ENCODE measurements around the gene ZNF816.
"Not testable (repeated sequence)": the region's sequence is repeated elsewhere in the genome, so short reads cannot be mapped to it uniquely, and the experiment has no call there.

The ZNF816 gene

GRCh38 chr19:52962394-52963246 is at the start of gene ZNF816:
TSS of gene ZNF816 (minus strand) at chr19:52962881. CDS start at chr19:52956089, 6,792 bp downstream.
- in situ Hi-C loops (cut with HindIII; ENCODE audit: low sequenced_read_pairs), result no loop called here

GRCh38 chr19:53012006-53012405 is 49.3 kb upstream of the ZNF816 start:
- in situ Hi-C loops (cut with HindIII; ENCODE audit: low sequenced_read_pairs), result no loop called here

- in situ Hi-C loops (cut with HindIII; ENCODE audit: low sequenced_read_pairs), result no loop called here
Observed at GRCh38 chr19:53010494-53010893, 47.8 kb upstream of the ZNF816 start.

- in situ Hi-C loops (cut with HindIII; ENCODE audit: low sequenced_read_pairs), result no loop called here
Observed at GRCh38 chr19:53008061-53008778, 45.5 kb upstream of the ZNF816 start.

GRCh38 chr19:53007606-53008005 is 44.9 kb upstream of the ZNF816 start:
- in situ Hi-C loops (cut with HindIII; ENCODE audit: low sequenced_read_pairs), result no loop called here

- in situ Hi-C loops (cut with HindIII; ENCODE audit: low sequenced_read_pairs), result no loop called here
Observed at GRCh38 chr19:53007200-53007599, 44.5 kb upstream of the ZNF816 start.

DNA sequence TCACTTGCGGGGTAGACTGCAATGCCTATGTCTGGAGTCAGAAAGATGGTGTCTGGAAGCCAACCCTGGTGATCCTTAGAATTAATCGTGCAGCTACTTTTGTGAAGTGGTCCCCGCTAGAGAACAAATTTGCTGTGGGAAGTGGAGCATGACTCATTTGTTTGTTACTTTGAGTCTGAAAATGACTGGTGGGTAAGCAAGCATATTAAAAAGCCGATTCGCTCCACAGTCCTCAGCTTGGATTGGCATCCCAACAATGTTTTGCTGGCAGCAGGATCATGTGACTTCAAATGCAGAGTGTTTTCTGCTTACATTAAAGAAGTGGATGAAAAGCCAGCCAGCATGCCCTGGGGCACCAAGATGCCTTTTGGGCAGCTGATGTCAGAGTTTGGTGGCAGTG is 41.6 kb upstream of the ZNF816 start:
- in situ Hi-C loops (cut with HindIII; ENCODE audit: low sequenced_read_pairs), result no loop called here

DNA sequence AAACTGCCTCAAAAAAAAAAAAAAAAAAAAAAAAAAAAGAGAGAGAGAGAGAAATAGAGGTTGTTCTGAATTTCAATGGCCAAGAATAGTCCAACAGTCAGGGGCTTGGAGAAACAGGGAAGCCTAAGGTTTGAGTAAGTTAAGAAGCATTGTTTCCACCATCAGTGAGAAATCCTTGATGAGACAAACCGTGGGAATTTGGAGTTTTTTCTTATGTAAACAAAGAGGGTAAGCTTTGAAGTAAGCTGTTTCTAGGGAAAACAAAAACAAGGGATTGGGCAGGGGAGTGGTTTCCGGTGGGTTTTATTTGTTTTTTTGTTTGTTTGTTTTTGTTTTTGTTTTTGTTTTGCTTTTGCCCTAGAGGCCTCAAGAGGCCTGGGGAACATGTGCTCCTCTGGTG is 39.8 kb upstream of the ZNF816 start:
- in situ Hi-C loops (cut with HindIII; ENCODE audit: low sequenced_read_pairs), result no loop called here

DNA sequence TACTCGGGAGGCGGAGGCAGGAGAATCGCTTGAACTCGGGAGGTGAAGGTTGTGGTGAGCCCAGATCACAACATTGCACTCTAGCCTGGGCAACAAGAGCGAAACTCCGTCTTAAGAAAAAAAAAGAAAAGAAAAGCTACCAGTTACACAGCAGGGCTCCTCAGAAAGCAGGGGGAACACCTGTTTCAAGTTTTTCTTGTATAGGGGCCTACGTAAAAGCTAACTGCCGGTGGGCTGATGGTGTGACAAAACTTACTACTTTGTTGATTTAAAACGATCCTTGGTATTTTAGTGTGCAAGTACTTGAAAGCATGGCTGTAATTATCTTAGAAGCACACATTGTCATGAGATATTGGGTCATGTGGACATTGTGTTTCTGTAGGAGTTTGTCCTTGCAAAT is 35.3 kb upstream of the ZNF816 start:
- in situ Hi-C loops (cut with HindIII; ENCODE audit: low sequenced_read_pairs), result no loop called here

DNA sequence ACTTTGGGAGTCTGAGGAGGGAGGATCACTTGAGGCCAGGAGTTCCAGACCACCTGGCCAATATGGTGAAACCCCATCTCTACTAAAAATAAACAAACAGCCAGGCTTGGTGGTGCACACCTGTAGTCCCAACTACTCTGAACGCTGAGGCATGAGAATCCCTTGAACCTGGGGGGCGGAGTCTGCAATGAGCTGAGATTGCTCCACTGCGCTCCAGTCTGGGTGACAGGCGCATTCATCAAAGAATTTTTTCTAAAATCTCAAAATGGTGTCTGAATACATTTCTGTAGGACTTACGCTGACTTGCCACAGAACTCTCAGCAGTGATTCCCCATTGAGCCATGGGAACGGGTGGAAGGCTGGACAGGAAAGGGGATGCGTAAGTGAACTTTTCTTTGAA is 33.0 kb upstream of the ZNF816 start:
- in situ Hi-C loops (cut with HindIII; ENCODE audit: low sequenced_read_pairs), result no loop called here

- in situ Hi-C loops (cut with HindIII; ENCODE audit: low sequenced_read_pairs), result no loop called here
Observed at GRCh38 chr19:52993342-52994178, 30.9 kb upstream of the ZNF816 start.

DNA sequence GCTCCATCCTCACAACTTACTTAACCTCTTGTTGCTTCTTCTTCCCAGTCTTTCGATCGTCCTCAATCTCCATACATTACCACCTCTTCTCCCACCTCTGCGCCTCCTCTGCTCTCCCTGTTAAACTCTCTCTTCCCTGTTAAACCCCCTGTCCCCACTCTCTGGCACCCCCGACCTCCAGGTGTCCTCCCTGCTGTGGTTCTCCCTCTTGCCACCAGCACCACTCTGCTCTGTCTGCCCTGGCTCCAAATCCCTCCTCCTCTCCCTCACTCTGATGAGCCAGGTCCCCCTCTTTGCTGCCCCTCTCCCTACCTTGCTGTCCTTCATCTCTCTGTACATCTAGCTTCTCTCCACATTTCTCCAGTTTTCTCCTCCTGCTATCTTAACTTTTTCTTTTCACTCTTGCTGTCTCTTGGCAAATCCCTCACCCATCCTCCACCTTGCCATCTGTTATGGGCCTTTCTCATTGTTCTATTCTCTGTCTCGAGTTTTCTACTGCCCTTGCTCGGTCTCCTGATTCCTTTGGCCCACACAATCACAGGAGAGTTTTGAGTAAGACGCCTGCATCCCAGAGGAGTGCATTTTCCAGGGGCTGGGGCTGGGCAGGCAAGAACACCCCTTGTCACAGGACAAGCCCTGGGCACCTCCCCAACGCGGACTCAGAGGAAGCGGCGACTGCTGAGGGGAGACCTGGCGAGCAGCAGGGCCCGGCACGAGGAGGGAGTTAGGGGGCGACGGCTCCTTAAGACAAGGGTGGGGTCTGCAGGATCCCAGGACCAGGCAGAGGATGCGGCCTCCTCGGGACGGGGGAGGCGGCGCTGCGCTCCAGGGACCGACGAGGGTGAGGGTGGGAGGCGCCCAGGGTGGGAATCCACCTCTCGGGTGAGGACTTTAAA is 29.7 kb upstream of the ZNF816 start:
- in situ Hi-C loops (cut with HindIII; ENCODE audit: low sequenced_read_pairs), result no loop called here

DNA sequence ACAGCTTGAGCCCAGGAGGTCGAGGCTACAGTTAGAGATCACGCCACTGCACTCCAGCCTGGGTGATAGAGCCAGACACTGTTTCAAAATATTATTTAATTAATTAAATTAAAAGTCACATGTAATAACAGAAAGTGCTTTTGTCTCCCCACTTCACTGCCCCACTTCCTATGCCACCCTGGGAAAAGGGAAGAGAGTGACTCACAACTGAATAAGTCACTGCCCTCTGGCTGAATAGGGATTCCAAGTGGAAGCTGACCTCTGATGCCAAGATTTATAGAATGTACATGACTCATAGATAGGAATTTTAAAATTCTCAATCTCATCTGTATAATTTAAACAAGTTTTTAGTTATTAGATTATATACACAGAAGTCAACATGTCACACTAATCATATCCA is 28.8 kb upstream of the ZNF816 start:
- in situ Hi-C loops (cut with HindIII; ENCODE audit: low sequenced_read_pairs), result no loop called here

GRCh38 chr19:52990759-52991418 is 28.2 kb upstream of the ZNF816 start:
- in situ Hi-C loops (cut with HindIII; ENCODE audit: low sequenced_read_pairs), result no loop called here

GRCh38 chr19:52988506-52988905 is 25.8 kb upstream of the ZNF816 start:
- in situ Hi-C loops (cut with HindIII; ENCODE audit: low sequenced_read_pairs), result no loop called here

- in situ Hi-C loops (cut with HindIII; ENCODE audit: low sequenced_read_pairs), result no loop called here
Observed at GRCh38 chr19:52987221-52987620, 24.5 kb upstream of the ZNF816 start.

DNA sequence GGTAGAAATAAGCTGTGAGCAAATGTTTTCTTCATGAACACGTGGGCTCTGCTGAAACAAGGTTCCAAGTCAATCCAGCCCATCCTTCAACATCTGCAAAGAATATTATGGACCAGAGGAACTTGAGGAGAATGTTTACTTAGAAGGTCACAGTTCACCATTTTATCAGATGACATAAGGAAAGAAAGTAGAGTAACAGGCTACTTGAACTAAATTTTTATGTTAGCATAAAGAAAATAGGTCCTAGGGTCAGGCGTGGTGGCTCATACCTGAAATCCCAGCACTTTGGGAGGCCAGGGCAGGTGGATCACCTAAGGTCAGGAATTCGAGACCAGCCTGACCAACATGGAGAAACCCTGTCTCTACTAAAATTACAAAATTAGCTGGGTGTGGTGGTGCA is 20.5 kb upstream of the ZNF816 start:
- in situ Hi-C loops (cut with HindIII; ENCODE audit: low sequenced_read_pairs), result not testable (repeated sequence)

- in situ Hi-C loops (cut with HindIII; ENCODE audit: low sequenced_read_pairs), result no loop called here
Observed at GRCh38 chr19:52981329-52981728, 18.6 kb upstream of the ZNF816 start.

DNA sequence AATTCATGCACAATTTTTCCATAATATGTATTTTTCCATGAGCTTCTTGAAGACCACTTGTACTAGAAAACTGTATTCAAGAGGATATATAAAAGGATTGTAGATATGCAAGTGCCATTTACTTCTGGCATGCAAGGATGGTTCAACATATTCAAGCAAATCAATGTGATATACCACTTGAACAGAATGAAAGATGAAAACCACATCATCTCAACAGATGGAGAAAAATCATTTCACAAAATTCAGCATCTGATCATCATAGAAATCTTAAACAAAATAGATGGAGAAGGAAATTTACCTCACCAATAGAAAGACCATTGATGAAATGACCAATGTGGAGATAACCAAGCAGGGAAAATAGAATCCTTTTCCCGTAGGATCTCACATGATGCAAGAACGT is 5.1 kb upstream of the ZNF816 start:
- in situ Hi-C loops (cut with HindIII; ENCODE audit: low sequenced_read_pairs), result no loop called here

DNA sequence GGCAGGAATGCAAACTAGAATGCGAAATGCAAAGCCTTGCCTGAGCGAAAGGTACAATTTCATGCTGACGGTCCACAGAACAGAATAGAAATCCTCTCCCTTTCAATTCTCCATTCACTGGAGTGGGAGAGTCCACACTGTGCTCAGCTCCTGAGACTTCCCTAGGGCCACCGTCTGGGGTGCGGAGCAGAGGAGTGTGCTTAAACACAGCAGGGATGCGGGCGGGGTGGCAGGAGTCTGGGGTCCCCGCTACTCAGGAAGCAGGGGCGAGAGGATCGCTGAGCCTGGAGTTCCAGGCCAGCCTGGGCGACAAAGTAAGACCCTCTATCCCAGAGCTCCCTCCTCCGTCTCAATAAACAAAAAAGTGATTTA is 552 bp upstream of the ZNF816 start:
- in situ Hi-C loops (cut with HindIII; ENCODE audit: low sequenced_read_pairs), result no loop called here
